SIG-M5 treated with dmso at 0.1 percent for 504 hours (cell line): Measurements from ENCODE around the gene SRD5A1.
A peak's percentile ranks its signal among the peaks of the same experiment; 100 is the strongest.

Experiments
- DNase-seq: peaks from one replicate; lab custom pipeline; 2025; ENCODE audit not compliant: unreplicated experiment; lab: John Stamatoyannopoulos, UW

The SRD5A1 gene

DNA sequence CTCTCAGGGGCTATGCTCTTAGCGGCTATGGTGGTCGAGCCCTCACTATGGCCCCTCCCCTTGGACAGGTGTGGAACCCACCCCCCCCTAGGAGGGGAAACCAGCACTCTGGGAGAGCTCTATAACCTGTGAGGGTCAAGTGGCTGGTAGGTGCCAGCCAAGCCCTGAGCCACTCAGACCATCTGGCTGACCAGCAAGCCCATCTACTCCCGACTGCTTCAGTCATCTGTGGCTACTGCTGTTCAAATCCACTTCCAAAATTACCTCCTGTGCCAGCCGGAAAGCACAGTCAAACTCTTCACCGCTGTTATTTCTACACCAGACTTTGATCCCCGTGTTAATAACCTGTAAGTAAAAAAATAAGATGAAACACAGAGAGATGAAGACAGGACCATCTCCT, 28.9 kb upstream of the SRD5A1 start:
- DNase-seq, result no peak

DNA sequence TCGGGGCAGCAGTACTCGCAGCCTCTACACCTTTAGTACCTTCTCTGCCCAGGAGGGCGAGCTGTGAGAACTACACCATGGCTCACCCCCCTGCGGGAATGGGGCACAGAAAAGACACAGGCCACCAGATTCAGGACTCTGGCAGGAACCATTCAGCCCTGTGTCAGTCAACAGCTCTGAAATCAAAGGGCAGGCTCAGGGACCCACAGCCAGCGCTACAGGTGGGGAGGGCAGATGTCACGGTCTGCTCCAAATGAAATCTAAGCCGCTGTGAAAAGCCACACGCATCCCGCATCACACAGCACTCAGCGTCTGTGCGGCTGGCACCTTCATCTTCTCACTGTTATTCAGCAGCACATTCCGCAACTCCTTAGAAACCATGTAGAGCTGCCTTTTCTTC, 28.3 kb upstream of the SRD5A1 start:
- no peak for DNase-seq

DNA sequence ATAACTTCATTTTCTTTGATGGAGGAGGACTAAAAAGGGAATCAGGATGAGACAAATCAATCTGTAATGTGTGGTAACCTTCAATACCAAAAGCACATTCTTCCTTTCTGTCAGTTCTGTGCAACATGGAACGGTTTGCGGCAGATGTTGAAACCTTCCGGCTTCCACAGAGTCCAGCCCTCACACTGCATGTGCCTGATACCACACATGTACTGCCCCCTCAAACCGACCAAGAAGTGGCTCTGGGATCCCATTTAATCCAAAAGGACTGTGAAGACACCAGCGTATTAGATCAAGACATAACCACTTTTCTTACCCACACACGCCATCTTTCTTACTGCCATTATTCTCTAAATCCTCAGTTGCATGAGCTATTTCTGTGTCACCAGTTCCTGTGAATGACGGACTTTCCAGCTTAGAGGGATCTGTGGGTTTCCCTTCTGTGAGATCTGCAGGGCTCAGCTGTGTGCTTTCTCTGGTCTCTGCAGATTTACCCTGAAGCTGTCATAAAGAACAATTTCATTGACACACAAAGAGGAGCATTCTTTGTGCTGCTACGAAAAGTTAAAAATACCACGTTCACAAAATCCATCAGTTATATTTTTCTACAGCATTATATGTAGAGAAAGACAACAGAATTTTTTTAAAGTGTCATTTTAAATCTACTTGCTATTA, 26.2 kb upstream of the SRD5A1 start:
- no peak for DNase-seq

DNA sequence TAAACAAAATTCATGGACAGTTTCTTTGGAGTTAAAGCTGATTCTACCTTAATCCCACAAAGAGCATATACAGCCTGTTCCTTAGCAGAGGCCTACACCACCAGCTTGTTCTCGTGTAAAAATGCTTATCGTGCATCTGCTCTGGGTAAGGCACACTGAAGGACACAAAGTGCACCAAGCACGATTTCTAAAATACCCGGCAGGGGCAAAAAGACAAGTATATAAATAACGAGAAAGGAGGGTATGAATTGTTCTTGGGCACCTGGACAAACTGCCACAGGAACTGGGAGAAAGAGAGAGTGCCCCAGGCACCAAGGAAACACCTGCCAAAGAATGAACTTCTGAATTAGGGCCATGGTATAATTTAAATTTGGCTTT, 25.7 kb upstream of the SRD5A1 start:
- no peak for DNase-seq

DNA sequence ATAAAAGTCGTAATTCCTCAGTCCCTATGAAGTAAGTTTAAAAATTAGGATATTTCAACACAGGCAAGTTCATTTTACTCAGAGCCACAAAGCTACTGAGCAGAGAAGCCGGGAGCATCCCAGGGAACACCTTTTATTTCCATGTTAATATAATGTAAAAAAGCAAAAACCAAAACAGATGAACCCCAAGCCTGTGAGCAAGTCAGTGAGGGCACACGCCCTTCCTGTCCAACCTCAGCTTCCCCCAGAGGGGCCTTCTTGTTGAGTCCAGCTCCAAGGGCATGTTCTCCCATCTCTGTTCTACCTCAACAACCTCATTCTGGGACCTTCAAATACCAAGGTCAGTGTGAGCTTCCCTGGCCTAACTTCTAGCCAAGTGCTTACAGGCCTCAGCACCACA, 25.2 kb upstream of the SRD5A1 start:
- no peak for DNase-seq

DNA sequence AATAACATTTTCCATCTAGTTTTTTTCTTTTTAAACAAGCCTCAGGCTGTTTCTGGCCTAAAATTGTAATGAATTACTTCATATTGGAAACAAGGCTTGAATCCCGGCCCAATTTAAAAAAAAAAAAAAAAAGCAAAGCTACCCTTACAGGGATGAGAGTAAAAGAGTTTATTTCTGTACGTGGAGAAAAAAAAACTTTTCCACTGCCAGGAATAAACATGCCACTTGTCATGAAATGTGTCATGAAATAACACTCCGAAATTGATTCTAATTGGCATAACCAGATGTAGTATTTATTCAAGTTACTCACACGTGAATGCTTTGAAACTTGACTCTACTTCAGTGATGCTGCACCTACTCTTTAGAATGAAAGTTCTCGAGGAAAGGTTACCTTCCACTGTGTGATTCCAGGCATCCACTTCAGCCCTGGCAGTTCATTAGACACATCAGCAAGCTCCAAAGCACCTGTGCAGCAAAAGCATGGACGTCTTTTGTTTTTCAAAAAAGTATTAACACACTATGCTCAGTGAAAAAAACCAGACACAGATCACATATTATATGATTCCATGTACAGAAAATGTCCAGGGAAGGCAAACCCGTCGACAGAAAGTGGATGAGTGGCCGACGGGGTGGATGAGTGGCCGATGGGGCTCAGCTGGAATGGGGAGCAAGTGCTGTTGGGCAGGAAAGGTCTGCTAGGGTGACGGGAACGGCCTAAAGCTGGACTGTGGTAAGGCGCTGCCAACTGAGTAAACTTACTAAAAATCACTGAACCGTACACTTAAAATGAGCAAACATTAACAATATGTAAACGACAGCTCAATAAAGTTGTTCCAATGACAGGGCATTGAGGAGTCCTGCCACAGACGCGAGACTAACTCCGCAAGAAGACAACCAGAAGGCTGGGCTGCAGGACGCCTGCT, 21.6 kb upstream of the SRD5A1 start:
- no peak for DNase-seq

DNA sequence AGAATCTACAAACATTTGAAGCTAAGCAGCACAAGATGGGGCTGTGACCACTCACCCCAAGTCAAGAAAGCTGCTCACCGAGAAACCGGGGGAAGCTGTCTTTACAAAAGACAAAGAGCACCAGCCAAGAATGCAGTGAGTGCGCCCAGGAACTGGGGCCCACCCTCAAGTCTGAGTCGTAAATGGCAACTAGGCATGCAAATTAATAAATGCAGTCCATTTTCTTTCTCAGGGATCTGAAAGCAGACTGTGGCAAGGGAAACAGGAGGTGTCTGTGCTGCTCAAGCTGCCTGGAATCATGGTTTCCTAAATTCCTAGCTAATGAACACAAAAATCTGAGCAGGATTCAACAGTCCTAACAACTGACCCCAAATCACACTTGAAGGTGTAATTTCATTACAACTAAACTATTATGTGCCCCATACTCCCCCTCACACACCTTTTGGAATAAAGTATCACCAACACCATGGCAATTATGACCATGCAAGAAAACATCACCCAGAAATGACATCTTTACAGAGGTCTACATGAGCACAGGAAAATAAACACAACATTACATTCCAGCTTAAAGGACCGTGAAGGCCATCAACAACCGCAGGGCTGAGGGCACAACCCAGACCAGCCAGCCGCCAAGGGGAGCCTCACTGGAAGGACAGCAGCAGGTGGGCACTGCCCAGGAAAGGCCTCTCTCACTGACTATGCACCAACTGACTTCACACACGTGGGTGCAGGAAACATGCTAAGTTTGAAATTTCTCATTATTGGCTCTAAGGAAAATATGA, 18.0 kb upstream of the SRD5A1 start:
- no peak for DNase-seq

DNA sequence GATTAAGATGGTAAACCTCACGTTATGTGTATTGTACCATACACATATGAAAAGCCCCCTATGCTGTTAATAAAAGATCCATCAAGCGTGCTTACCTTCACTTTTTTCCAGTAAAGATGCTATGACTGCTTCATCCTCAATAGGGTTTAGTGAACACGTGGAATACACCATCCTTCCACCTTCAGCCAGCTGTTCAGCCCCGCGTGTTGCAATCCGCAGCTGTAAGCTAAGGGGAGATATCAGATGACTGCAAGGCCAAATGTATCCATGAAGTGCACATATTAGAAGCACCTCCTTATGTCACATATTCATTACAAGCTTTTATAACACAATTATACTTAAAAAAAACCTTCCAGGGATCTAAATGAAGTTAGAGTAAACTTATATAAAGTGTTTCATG, 16.6 kb upstream of the SRD5A1 start:
- DNase-seq, result no peak

DNA sequence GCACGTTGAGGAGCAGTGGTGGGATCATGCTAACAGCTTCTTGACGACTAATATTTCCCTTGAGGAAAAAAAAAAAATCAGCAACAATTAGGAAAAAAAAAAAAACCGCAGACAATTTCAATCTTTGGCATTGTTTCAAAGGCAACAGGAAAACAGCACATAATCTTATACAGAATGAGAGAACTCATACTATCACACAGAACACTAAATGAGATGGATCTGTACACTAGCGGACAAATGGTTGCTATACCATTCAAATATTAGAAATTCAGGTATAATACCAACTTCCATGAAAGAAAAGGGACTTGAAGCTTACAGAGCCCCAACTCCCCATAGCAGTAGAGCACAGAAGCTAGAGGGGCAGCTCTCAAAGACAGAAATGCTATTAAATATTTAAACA, 10.0 kb upstream of the SRD5A1 start:
- no peak for DNase-seq

DNA sequence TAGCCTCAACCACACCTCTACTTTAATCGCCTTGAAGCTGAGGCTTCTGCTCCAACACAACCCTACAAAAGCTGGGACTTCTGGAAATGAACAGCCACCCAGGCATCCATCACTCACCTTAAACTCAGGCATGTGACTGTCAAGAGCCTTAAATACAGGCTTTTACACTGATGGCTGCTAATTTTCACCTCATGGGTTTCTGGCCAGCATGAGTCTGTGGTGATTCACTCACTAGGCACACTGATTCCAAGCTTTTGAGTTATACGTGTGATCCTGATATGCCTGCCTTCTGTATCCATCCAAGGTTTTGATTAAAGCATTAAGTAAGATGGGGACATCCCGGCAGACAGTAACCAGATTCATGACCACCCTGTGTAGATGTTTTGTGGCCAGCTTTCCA, 9.3 kb upstream of the SRD5A1 start:
- no peak for DNase-seq

DNA sequence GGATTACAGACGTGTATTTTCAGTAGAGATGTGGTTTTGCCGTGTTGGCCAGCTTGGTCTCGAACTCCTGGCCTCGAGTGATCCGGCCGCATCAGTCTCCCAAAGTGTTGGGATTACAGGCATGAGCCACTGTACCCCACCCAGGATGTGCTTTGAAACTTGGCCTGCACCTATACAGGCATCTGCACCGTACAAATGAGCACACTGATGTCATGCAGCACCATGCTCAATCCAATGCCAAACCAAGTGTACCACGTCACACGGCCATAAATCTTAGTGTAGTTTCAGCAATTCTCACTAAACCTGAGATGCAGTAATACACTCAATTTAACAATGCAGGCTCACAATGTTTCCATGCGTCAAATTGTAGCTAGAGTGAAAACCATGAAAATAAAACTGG, 6.7 kb upstream of the SRD5A1 start:
- no peak for DNase-seq

DNA sequence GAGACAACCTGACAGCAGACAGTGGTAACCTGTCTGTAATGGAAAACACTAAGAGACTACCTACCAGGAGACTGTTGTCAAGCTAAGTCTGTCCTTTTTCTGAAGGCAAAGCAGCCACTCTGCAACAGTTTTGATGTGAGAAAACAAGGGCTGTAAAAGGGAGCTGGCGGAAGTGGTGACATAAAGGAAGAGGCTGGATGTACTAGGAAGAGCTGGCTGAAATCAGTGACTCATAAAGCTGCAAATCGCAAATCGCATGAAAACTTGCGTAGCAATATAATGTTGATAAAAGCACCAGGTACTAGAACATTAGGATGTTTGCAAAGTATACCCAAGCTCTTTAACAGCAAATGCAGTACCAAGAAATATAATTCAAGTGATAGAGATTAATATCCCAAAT, 1.8 kb upstream of the SRD5A1 start:
- DNase-seq, result peak; percentile 67

DNA sequence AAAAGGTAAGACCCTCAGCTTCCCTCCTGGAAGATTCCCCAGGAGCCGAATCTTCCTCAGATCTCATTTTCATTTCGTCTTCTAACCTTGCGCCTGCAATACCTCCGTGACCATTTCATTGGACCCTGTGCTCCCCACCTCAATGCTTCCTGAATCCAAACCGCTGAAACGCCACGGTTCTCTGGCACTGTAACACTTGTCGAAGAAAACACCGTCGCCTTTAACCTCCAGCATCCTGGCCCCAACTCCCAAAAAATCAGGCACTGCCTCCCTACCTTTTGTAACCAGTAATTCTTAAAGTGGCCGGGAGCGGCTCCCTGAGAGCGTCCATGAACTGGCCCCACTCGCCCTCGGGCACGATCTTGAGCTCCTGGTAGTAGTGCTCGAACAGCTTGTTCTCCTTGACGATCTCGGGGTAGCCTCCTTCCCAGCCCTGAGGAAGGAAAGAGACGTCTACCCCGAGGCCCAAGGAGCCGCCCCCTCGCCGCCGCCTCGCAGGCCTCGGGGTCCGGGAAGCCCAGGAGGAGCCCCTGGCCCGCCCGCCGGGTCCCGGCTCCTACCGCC, 834 bp upstream of the SRD5A1 start:
- DNase-seq, result peak; percentile 33

DNA sequence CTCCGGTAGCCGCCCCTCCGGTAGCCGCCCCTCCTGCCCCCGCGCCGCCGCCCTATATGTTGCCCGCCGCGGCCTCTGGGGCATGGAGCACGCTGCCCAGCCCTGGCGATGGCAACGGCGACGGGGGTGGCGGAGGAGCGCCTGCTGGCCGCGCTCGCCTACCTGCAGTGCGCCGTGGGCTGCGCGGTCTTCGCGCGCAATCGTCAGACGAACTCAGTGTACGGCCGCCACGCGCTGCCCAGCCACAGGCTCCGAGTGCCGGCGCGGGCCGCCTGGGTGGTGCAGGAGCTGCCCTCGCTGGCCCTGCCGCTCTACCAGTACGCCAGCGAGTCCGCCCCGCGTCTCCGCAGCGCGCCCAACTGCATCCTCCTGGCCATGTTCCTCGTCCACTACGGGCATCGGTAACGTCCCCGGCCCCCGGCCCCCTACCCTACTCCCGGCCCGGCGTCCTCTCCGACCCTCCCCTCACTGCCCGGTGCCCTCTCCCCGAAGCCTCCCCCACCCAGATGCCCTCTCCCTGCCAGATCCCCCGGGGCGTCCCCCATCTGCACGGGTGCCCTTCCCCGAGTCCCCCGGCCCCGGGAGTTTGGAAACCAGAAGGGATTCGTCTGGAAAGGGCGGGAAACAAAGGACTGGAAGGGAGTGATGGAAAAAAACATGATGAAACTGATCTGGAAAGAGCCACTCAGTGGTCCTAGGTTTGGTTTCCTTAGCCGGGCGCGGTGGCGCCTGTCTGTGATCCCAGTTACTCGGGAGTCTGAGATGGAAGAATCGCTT, 417 bp downstream of the SRD5A1 start:
- DNase-seq, result peak; percentile 22

DNA sequence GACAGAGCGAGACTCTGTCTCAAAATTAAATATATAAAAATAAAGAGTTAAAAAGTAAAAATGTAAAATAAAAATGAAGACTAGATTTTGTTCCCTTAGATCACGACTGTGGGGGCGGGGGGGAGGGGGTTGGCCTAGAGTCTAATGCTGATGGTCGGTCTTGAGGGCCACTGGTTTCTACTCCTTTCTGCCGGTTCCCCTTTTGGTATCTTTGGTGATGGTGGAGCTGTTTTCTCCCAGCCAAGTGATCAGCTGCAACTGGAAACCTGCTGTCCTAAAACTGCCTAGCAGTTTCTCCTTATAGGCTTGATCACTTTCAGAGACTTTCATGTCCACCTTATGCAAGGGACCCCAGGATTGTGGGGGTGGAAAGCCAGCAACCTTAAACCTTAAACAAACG, 1.1 kb downstream of the SRD5A1 start:
- DNase-seq, result peak; percentile 70

DNA sequence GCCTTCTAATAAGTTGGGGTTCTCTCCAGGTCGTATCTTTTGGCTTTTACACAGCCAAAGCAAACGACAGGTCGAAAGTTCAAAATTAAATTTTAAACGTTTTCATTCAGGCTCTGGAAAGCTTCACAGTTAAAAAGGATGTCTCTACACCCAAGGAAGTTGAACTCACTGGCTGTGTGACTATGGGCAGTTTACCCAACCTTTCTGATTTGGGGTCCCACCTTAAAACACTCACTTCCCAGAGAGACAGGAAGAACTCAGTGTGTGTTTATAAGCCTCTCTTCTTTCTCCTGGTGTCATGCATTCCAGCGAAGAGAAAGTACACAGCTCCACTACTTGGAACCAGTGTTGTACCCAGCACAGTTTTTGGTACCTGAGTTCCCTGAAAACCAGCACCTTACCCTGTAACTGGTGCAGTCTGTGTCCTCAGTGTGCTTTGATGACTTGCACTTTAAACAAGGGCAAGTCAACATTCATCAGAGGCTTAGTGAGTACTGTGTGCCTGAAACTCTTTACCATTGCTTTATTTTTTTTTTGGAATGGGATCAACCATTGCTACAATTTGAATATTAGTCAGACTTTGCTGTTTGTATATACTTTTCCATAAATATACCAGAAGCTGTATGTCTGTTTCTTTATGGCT, 1.7 kb downstream of the SRD5A1 start:
- DNase-seq, result no peak

DNA sequence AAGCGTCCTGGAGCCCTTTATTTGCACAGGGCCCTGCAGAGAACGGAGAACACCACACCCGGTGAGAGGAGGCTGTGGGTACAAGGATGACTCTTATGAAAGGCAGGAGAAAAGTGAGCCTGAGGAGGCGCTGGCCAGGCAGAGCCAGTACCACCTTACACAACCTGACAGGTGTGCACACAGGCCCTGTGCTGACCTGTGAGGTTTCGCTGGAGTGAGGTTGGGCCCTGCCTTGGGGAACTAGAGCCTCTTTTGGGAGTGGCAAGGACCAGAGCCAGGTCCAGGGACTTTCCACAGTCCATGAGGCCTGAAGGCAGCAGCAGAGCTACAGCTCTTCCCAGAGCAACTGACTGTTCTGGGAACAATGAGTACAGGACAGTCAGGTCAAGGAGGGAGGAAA, 3.1 kb downstream of the SRD5A1 start:
- DNase-seq, result no peak

DNA sequence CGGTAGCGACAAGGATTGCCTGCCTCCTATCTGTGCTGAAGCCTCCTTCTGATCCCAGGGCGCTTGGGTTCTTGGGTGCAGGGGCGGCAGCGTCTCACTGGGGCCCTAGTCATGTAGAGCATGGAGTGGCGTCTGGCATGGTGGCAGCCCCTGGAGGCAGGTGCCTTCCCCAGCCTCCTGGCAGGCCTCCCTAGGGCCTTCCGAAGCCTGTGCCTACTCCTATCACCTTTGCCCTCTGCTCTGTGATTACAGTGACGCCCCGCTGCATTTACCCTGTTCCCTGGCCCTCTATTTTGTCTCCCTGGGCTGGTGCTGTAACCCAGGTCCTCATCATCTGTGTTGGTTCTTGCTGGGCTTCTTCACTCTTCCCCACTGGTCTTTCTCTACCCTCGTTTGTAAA, 3.8 kb downstream of the SRD5A1 start:
- no peak for DNase-seq

DNA sequence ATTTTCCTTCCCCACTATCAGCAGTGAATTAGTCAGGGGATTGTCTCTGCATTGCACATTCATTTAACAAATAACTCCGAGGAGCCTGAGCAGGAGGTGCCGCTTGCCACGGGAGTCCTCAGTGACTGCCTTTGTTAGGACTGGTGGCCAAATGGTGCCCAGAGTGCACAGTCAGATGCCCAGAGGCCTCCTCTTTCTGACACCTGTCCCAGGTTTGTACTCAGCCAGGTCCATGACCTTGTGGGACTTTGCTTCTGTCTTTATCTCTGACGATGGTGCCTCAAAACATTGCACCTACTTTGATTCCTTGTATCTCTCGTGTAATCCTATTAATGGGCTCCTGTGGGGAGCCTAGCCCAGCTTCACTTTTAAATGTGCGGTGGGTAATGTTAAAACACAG, 4.3 kb downstream of the SRD5A1 start:
- DNase-seq, result no peak

DNA sequence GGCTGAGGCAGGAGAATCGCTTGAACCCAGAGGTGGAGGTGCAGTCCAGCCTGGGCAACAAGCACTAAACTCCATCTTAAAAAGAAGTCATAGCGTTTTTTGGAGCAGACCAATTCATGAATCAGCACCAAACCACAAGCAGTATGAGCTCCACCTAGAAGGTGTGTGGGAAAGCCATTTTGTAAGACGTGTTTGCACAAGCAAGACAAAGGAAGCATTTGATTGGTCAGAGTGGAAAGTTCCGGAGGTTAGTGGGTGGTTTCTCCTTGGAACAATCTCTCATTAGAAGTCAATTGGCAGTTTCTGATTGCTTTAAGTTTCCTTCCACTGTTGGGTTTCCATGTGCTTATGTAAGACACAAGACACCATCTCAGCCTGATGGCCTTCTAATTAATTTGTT, 5.0 kb downstream of the SRD5A1 start:
- peak; percentile 46 for DNase-seq
